Choroid plexus epithelial cell (primary cell): ENCODE measurements around the gene FAM131B.

Source experiments
- DNase-seq: peaks from one replicate; pipeline ENCODE4 v3.0.0-alpha.2; 2010; ENCODE audit warnings: low read depth
- H3K4me3 ChIP-seq: 2 replicates; pipeline ENCODE4 v1.5.1; 2011; ENCODE audit warnings: low read depth, mild to moderate bottlenecking, control low read depth, low read length, moderate library complexity
- CTCF ChIP-seq: conservative IDR thresholded peaks from 2 replicates; pipeline ENCODE4 v1.5.1; 2011; ENCODE audit warnings: low read depth, mild to moderate bottlenecking, control low read depth, inconsistent platforms, low read length, moderate library complexity

Gene FAM131B

GRCh38 chr7:143320620-143321019 is 41.9 kb downstream of the FAM131B start:
- no peak for TF ChIP-seq CTCF
- DNase-seq, result no peak

GRCh38 chr7:143318661-143319060 is 43.9 kb downstream of the FAM131B start:
- H3K4me3 ChIP-seq, result no peak overlapping the region
- TF ChIP-seq CTCF, result peak; percentile 26
- peak; percentile 88 for DNase-seq

More at GRCh38 chr7:143320620-143321019, 41.9 kb downstream of the FAM131B start:
- H3K4me3 ChIP-seq, result no peak overlapping the region

GRCh38 chr7:143316492-143316891 is 46.0 kb downstream of the FAM131B start:
- no peak for DNase-seq
- TF ChIP-seq CTCF, result no peak

GRCh38 chr7:143315776-143316175 is 46.7 kb downstream of the FAM131B start, which contains the start of gene CLCN1:
Gene CLCN1 (plus strand): TSS chr7:143316111. CDS start chr7:143316213, 102 bp downstream.
- H3K4me3 ChIP-seq, result no peak within 1 kb of the TSS
- TF ChIP-seq CTCF, result no peak
- no peak for DNase-seq

More at GRCh38 chr7:143316492-143316891, 46.0 kb downstream of the FAM131B start:
- H3K4me3 ChIP-seq, result no peak overlapping the region

GRCh38 chr7:143314127-143314526 is 48.4 kb downstream of the FAM131B start:
- DNase-seq, result no peak
- H3K4me3 ChIP-seq, result no peak overlapping the region
- no peak for TF ChIP-seq CTCF

- TF ChIP-seq CTCF, result no peak
- H3K4me3 ChIP-seq, result no peak overlapping the region
- DNase-seq, result no peak
Observed at GRCh38 chr7:143308632-143309031, 53.9 kb downstream of the FAM131B start.

GRCh38 chr7:143305423-143306070 is 57.0 kb downstream of the FAM131B start:
- no peak overlapping the region for H3K4me3 ChIP-seq
- peak; percentile 92 for TF ChIP-seq CTCF
- peak; percentile 81 for DNase-seq
